WTC11 (cell line): ENCODE measurements around the gene PTPRF. TPM values are rescaled to one million over a fixed set of nuclear protein-coding genes. Genes with fewer than 3 reads are reported as not detected.

ENCODE experiments used
- ATAC-seq: fragments of 200-7000 bp; cut with Tn5 transposase; 2 replicates; pipeline ENCODE4 v1.10.0; 2021; ENCODE audit warnings: mild to moderate bottlenecking, moderate library complexity
- CTCF ChIA-PET: fragments of 300-600 bp; sonication (Branson Sonifier 250); formaldehyde crosslinking; loops from one replicate; lab custom pipeline; 2021; ENCODE audit warnings: antibody characterized with exemption; lab: Charles Lee
- POLR2A ChIA-PET: fragments of 350-600 bp; sonication (Branson Sonifier 250); formaldehyde crosslinking; loops from one replicate; lab custom pipeline; 2021; ENCODE audit warnings: antibody characterized with exemption; lab: Charles Lee
- DNase-seq: peaks from one replicate; pipeline ENCODE4 v3.0.0; 2021; ENCODE audit warnings: low spot score
- H3K27ac Mint-ChIP-seq: 2 replicates; pipeline ENCODE4 v1.8.0; 2021; ENCODE audit warnings: mixed read lengths
- H3K27me3 Mint-ChIP-seq: 2 replicates; pipeline ENCODE4 v1.8.0; 2021; ENCODE audit warnings: low read depth, mild to moderate bottlenecking, moderate library complexity, mixed read lengths
- H3K36me3 Mint-ChIP-seq: 2 replicates; pipeline ENCODE4 v1.8.0; 2021; ENCODE audit warnings: mixed read lengths
- H3K4me1 Mint-ChIP-seq: 2 replicates; pipeline ENCODE4 v1.8.0; 2022; ENCODE audit warnings: mixed read lengths
- H3K4me3 Mint-ChIP-seq: 2 replicates; pipeline ENCODE4 v1.8.0; 2021; ENCODE audit warnings: mild to moderate bottlenecking, moderate library complexity, mixed read lengths
- H3K9me3 Mint-ChIP-seq: 2 replicates; pipeline ENCODE4 v1.8.0; 2021; ENCODE audit warnings: mixed read lengths
- ATF1 ChIP-seq: sonication (generic); formaldehyde crosslinking; IDR thresholded peaks from 2 replicates; pipeline ENCODE4 v1.8.1; 2023; ENCODE audit warnings: mild to moderate bottlenecking, moderate library complexity, missing genetic modification reagents
- CBFB ChIP-seq: sonication (generic); formaldehyde crosslinking; IDR thresholded peaks from 2 replicates; pipeline ENCODE4 v1.8.1; 2022; ENCODE audit warnings: mild to moderate bottlenecking, low read depth, missing genetic modification reagents
- ELF4 ChIP-seq: sonication (generic); formaldehyde crosslinking; IDR thresholded peaks from 2 replicates; pipeline ENCODE4 v1.8.1; 2022; ENCODE audit warnings: low read depth, mild to moderate bottlenecking, moderate library complexity, missing genetic modification reagents
- HMGA2 ChIP-seq: fragments of 250-450 bp; sonication (Bioruptor Pico); IDR thresholded peaks from 2 replicates; pipeline ENCODE4 v1.4.0; 2021; ENCODE audit warnings: mild to moderate bottlenecking, moderate library complexity
- NR2C2 ChIP-seq: sonication (generic); formaldehyde crosslinking; IDR thresholded peaks from 2 replicates; pipeline ENCODE4 v1.8.0; 2022; ENCODE audit warnings: mild to moderate bottlenecking, missing genetic modification reagents
- SMAD4 ChIP-seq: sonication (generic); formaldehyde crosslinking; IDR thresholded peaks from 2 replicates; pipeline ENCODE4 v1.8.0; 2022; ENCODE audit warnings: mild to moderate bottlenecking, missing genetic modification reagents
- TEAD1 ChIP-seq: sonication (generic); formaldehyde crosslinking; IDR thresholded peaks from 2 replicates; pipeline ENCODE4 v1.8.0; 2022; ENCODE audit warnings: mild to moderate bottlenecking, missing genetic modification reagents
- ZBTB21 ChIP-seq: sonication (generic); formaldehyde crosslinking; IDR thresholded peaks from 2 replicates; pipeline ENCODE4 v1.8.1; 2023; ENCODE audit warnings: mild to moderate bottlenecking, missing genetic modification reagents, borderline replicate concordance
- ZNF232 ChIP-seq: sonication (generic); formaldehyde crosslinking; IDR thresholded peaks from 2 replicates; pipeline ENCODE4 v1.8.0; 2022; ENCODE audit warnings: mild to moderate bottlenecking, missing genetic modification reagents
- total RNA-seq: library from RNA; stranded (reverse); gene quantifications from 3 replicates; pipeline ENCODE4 v1.2.3, GENCODE V29; 2021
- TF ChIP-seq, protein P1 (sequence below): fragments of 250-450 bp; sonication (Bioruptor Pico); IDR thresholded peaks from 2 replicates; pipeline ENCODE4 v1.9.0; 2021; ENCODE audit warnings: mild to moderate bottlenecking
- TF ChIP-seq, protein P2 (sequence below): sonication (generic); formaldehyde crosslinking; IDR thresholded peaks from 2 replicates; pipeline ENCODE4 v1.8.1; 2022; ENCODE audit warnings: low read depth, mild to moderate bottlenecking, moderate library complexity, missing genetic modification reagents, borderline replicate concordance
- TF ChIP-seq, protein P3 (sequence below): sonication (generic); formaldehyde crosslinking; IDR thresholded peaks from 2 replicates; pipeline ENCODE4 v1.8.1; 2022; ENCODE audit warnings: low read depth, missing genetic modification reagents, borderline replicate concordance
- TF ChIP-seq, protein P4 (sequence below): sonication (generic); formaldehyde crosslinking; IDR thresholded peaks from 2 replicates; pipeline ENCODE4 v1.8.0; 2022; ENCODE audit warnings: missing genetic modification reagents
- TF ChIP-seq, protein P5 (sequence below): fragments of 250-450 bp; sonication (Bioruptor Pico); IDR thresholded peaks from 2 replicates; pipeline ENCODE4 v1.8.0; 2021; ENCODE audit warnings: mild to moderate bottlenecking
- TF ChIP-seq, protein P6 (sequence below): sonication (generic); formaldehyde crosslinking; IDR thresholded peaks from 2 replicates; pipeline ENCODE4 v1.8.1; 2023; ENCODE audit warnings: mild to moderate bottlenecking, missing genetic modification reagents
- TF ChIP-seq, protein P7 (sequence below): sonication (generic); formaldehyde crosslinking; IDR thresholded peaks from 2 replicates; pipeline ENCODE4 v1.8.0; 2022; ENCODE audit warnings: mild to moderate bottlenecking, missing genetic modification reagents

The PTPRF gene
- total RNA-seq, 1 experiment from 2014 or later: 248 TPM

DNA sequence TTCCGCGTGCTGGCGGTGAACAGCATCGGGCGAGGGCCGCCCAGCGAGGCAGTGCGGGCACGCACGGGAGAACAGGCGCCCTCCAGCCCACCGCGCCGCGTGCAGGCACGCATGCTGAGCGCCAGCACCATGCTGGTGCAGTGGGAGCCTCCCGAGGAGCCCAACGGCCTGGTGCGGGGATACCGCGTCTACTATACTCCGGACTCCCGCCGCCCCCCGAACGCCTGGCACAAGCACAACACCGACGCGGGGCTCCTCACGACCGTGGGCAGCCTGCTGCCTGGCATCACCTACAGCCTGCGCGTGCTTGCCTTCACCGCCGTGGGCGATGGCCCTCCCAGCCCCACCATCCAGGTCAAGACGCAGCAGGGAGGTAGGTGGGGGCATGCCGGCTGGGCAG, 60.5 kb downstream of the PTPRF start (continued):
- TF ChIP-seq, protein P1, sequence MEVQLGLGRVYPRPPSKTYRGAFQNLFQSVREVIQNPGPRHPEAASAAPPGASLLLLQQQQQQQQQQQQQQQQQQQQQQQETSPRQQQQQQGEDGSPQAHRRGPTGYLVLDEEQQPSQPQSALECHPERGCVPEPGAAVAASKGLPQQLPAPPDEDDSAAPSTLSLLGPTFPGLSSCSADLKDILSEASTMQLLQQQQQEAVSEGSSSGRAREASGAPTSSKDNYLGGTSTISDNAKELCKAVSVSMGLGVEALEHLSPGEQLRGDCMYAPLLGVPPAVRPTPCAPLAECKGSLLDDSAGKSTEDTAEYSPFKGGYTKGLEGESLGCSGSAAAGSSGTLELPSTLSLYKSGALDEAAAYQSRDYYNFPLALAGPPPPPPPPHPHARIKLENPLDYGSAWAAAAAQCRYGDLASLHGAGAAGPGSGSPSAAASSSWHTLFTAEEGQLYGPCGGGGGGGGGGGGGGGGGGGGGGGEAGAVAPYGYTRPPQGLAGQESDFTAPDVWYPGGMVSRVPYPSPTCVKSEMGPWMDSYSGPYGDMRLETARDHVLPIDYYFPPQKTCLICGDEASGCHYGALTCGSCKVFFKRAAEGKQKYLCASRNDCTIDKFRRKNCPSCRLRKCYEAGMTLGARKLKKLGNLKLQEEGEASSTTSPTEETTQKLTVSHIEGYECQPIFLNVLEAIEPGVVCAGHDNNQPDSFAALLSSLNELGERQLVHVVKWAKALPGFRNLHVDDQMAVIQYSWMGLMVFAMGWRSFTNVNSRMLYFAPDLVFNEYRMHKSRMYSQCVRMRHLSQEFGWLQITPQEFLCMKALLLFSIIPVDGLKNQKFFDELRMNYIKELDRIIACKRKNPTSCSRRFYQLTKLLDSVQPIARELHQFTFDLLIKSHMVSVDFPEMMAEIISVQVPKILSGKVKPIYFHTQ (CRISPR knock-in tag): no peak
- no peak for TF ChIP-seq ATF1 (CRISPR knock-in tag)
- TF ChIP-seq, protein P2, sequence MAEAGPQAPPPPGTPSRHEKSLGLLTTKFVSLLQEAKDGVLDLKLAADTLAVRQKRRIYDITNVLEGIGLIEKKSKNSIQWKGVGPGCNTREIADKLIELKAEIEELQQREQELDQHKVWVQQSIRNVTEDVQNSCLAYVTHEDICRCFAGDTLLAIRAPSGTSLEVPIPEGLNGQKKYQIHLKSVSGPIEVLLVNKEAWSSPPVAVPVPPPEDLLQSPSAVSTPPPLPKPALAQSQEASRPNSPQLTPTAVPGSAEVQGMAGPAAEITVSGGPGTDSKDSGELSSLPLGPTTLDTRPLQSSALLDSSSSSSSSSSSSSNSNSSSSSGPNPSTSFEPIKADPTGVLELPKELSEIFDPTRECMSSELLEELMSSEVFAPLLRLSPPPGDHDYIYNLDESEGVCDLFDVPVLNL (CRISPR knock-in tag): no peak
- TF ChIP-seq, protein P3, sequence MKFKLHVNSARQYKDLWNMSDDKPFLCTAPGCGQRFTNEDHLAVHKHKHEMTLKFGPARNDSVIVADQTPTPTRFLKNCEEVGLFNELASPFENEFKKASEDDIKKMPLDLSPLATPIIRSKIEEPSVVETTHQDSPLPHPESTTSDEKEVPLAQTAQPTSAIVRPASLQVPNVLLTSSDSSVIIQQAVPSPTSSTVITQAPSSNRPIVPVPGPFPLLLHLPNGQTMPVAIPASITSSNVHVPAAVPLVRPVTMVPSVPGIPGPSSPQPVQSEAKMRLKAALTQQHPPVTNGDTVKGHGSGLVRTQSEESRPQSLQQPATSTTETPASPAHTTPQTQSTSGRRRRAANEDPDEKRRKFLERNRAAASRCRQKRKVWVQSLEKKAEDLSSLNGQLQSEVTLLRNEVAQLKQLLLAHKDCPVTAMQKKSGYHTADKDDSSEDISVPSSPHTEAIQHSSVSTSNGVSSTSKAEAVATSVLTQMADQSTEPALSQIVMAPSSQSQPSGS (CRISPR knock-in tag): no peak
- TF ChIP-seq, protein P4, sequence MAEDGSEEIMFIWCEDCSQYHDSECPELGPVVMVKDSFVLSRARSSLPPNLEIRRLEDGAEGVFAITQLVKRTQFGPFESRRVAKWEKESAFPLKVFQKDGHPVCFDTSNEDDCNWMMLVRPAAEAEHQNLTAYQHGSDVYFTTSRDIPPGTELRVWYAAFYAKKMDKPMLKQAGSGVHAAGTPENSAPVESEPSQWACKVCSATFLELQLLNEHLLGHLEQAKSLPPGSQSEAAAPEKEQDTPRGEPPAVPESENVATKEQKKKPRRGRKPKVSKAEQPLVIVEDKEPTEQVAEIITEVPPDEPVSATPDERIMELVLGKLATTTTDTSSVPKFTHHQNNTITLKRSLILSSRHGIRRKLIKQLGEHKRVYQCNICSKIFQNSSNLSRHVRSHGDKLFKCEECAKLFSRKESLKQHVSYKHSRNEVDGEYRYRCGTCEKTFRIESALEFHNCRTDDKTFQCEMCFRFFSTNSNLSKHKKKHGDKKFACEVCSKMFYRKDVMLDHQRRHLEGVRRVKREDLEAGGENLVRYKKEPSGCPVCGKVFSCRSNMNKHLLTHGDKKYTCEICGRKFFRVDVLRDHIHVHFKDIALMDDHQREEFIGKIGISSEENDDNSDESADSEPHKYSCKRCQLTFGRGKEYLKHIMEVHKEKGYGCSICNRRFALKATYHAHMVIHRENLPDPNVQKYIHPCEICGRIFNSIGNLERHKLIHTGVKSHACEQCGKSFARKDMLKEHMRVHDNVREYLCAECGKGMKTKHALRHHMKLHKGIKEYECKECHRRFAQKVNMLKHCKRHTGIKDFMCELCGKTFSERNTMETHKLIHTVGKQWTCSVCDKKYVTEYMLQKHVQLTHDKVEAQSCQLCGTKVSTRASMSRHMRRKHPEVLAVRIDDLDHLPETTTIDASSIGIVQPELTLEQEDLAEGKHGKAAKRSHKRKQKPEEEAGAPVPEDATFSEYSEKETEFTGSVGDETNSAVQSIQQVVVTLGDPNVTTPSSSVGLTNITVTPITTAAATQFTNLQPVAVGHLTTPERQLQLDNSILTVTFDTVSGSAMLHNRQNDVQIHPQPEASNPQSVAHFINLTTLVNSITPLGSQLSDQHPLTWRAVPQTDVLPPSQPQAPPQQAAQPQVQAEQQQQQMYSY (CRISPR knock-in tag): no peak
- TF ChIP-seq SMAD4 (CRISPR knock-in tag): no peak
- TF ChIP-seq, protein P5, sequence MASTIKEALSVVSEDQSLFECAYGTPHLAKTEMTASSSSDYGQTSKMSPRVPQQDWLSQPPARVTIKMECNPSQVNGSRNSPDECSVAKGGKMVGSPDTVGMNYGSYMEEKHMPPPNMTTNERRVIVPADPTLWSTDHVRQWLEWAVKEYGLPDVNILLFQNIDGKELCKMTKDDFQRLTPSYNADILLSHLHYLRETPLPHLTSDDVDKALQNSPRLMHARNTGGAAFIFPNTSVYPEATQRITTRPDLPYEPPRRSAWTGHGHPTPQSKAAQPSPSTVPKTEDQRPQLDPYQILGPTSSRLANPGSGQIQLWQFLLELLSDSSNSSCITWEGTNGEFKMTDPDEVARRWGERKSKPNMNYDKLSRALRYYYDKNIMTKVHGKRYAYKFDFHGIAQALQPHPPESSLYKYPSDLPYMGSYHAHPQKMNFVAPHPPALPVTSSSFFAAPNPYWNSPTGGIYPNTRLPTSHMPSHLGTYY (CRISPR knock-in tag): no peak
- TF ChIP-seq, protein P6, sequence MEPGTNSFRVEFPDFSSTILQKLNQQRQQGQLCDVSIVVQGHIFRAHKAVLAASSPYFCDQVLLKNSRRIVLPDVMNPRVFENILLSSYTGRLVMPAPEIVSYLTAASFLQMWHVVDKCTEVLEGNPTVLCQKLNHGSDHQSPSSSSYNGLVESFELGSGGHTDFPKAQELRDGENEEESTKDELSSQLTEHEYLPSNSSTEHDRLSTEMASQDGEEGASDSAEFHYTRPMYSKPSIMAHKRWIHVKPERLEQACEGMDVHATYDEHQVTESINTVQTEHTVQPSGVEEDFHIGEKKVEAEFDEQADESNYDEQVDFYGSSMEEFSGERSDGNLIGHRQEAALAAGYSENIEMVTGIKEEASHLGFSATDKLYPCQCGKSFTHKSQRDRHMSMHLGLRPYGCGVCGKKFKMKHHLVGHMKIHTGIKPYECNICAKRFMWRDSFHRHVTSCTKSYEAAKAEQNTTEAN (CRISPR knock-in tag): no peak

DNA sequence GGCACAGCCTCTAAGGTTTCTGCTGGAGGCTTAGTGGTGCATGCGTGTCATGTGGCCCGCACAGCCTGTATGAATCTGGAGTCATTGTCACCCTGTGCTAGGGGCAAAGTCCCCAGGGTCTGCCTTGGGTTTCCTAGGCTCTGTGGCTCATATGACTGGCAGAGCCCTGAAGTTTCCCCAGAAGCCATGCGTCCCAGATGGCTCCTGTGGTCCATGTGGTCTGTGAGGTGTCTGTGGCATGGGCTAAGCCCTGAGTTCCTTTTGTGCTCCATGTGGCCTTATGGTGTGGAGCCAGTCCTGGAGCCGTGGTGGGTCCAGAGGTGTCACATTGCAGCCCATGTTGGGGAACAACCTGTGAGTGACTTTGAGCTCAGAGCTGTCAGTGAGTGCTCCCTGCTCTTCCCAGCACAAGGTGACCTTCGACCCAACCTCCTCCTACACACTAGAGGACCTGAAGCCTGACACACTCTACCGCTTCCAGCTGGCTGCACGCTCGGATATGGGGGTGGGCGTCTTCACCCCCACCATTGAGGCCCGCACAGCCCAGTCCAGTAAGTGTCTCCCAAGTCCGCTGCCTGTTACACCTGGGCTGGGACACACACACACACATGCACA, 61.5 kb downstream of the PTPRF start:
- Mint-ChIP-seq H3K4me1 (no peaks in the 10 kb centered on the region), H3K4me3 (no peak overlapping the region), H3K9me3 (no peaks in the 10 kb centered on the region), H3K27ac (no peak overlapping the region), H3K27me3 (no peaks in the 10 kb centered on the region), H3K36me3 (peaks cover 36% of the 10 kb centered on the region)
- DNase-seq: no peak
- no peak for ATAC-seq
- POLR2A ChIA-PET: no interaction called here
- no peak for TF ChIP-seq ZNF232 (CRISPR knock-in tag)
- TF ChIP-seq HMGA2: no peak
- no peak for TF ChIP-seq CBFB (CRISPR knock-in tag)
- no peak for TF ChIP-seq ZBTB21 (CRISPR knock-in tag)
- TF ChIP-seq, protein P7, sequence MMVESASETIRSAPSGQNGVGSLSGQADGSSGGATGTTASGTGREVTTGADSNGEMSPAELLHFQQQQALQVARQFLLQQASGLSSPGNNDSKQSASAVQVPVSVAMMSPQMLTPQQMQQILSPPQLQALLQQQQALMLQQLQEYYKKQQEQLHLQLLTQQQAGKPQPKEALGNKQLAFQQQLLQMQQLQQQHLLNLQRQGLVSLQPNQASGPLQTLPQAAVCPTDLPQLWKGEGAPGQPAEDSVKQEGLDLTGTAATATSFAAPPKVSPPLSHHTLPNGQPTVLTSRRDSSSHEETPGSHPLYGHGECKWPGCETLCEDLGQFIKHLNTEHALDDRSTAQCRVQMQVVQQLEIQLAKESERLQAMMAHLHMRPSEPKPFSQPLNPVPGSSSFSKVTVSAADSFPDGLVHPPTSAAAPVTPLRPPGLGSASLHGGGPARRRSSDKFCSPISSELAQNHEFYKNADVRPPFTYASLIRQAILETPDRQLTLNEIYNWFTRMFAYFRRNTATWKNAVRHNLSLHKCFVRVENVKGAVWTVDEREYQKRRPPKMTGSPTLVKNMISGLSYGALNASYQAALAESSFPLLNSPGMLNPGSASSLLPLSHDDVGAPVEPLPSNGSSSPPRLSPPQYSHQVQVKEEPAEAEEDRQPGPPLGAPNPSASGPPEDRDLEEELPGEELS (CRISPR knock-in tag): no peak
- TF ChIP-seq NR2C2 (CRISPR knock-in tag): no peak
- TF ChIP-seq TEAD1 (CRISPR knock-in tag): no peak
- TF ChIP-seq ATF1 (CRISPR knock-in tag): no peak
- TF ChIP-seq ELF4 (CRISPR knock-in tag): no peak
- CTCF ChIA-PET: no interaction called here
